Measurements from ENCODE around the gene LRRC9.

DNA sequence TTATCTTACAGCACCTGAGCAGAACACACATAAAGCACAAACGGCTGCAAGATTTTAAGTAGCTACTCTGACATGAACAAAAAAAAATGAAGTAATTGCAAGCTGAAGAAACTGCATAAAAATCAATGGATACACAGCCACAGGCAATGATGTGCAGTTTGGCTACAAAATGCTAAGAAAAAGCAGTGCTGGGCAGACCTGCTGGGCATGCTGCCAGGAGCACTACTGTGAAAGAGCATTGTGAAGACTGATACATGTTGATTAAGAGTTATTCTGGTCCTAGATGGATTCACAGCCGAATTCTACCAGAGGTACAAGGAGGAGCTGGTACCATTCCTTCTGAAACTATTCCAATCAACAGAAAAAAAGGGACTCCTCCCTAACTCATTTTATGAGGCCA lies 29.3 kb upstream of the LRRC9 start:
- TF ChIP-seq CTCF (IDR thresholded peaks at IDR 0.05 in 8 of 11, conservative IDR thresholded peaks at IDR 0.05 in 3 of 11) (no peak), POLR2AphosphoS5 (IDR thresholded peaks at IDR 0.05) (no peak)
